ENCODE measurements around the gene NUP133.
"Not testable (repeated sequence)": the region's sequence is repeated elsewhere in the genome, so short reads cannot be mapped to it uniquely, and the experiment has no call there.

Gene NUP133

DNA sequence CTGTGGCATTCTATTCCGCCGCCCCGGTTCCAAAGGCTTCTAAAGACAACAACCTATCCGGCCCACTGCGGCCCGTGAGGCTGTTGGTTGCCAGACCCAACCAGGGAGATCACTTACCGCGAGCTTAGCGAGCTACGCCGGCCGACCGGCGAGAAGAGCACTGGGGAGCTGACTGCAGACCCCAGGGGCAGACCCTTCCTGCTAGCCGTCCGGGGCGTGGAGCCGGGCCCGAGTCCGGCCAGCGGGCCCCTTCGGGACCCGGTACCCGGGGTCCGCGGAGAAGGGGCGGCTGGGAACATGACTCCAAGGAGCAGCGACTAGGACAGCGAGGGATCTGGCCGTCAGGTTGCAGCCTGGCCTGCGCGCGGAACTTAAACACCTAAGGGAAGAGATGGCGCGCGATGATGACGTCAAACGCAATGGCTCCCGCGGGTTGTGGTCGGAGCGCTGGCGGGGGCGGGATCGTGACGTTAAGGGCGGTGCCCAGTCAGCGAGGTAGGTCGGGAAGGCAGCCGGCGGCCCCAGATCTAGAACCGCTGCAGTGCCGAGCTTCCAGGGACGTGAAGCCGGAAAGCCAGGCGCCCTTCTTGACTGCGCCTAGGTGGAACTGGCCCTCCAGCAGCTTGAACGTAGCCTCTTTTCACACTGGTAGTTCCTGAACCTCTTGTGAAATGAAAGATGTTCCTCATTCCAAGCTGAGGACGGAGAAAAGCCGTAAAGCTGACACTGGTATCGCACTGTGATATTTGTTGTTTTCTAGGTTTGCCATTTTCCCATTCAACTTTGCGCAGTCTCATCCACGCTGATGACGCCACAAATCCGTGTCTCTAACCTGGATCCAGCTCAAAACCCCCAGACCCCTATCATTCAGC lies at the start of gene NUP133:
NUP133 (minus strand) TSS at position 391 of the 872 bp plus-strand sequence; CDS start at position 299, 92 bp downstream.
- DNase-seq (ENCODE audit: low read depth), result peak; percentile 96

DNA sequence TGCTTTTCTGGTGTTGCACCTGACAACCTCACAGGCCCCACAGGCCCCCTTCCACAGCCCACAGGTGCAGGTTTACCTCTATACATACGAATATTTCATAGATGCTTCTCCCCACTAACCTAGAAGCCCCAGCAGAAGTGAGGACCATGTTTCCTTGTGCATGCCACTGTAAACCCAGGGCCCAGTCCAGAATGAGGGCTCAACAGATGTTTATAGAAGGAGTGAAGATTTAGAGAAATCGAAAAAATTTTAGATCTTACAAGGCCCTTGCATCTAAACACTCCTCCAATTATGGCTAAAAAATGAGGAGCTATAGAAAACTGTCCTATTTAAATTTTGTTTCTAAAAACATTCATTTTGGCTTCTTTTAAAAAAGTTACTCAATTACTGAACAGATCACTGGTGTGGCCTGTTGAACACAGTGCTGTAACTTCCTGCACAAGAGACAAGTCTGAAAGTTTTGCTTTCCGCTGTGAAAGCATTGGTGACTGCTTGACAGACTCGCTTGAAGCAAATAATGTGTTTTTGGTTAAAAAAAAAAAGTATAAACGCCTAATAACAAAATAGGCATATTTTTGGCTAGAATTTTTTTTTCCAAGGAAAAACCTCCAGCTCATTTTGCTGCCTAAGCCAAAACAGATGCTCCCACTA lies 49.2 kb upstream of the NUP133 start:
- DNase-seq (ENCODE audit: low read depth), result no peak

DNA sequence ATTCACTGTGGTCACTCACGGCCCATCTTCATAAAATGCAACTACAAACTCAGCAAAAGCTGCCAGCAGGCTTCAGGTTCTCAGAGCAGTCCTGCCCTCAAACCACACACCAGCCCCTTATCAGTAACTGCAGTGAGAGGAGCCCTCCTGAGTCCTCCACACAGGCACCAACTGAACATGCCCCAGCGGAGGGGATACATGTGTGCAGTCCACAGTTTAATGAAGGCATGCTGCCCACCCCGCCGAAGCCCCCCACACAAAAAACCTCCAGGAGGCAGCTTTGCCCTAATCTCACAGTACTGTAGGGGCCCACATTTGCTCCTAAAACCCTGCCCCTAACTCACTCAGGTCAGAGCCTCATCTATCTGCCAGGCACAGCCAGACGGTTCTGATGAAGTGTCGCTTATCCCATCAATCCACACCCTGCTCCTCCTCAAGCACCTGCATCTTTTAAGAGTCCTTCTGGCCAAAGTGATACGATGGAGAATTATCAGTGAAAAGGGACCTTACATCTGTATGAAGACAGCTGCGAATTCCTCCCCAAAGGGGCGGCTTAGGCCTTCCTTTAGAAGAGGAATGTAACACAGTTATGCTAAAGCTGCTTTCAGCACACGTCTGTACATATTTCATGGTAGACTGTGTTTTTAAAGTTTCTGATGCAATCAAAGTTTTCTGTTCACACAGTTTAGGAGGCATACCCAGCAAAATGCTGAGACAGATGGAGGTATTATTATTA lies 46.9 kb upstream of the NUP133 start:
- no peak for DNase-seq (ENCODE audit: low read depth)

DNA sequence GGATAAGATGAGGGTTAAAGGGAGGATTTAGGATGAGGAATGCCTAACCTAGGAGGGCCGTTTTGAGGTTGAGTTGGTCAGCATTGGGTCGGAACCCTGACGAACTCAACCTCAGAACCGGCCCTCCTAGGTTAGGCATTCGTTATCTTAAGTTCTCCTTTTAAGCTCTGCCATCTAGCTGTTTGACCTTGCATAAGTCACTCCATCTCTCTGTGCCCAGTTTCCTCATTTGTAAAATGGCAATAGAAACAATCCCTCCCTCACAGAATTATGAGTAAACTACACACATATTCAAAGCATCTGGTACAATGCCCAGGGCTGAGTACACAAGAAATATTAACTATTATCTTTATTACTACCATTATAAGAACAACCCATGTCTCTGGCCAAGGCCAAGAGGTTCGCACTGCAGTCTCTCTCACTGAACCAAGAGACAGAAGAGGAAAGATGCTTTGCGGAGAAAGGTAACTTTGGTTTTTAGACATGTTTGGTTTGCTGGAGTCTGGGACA lies 45.5 kb upstream of the NUP133 start:
- DNase-seq (ENCODE audit: low read depth), result no peak

DNA sequence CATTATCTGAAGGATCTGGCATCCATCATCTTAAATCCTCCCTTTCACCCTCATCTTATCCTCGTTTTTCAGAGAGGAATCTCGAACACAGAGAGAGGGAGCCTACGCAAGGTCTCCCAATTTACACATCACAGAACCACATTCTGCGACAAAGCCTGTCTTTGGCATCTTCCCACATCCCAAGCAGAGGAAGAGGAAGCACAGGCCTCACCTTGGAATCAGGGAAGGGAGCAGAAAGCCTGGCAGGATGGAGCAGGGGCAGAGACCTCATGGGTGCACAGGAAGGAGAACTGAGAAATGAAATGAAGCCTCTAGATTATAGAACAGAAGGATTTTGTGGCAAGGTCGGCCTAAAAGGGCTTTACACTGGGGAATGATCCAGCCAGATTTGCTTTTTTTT lies 44.6 kb upstream of the NUP133 start:
- no peak for DNase-seq (ENCODE audit: low read depth)

DNA sequence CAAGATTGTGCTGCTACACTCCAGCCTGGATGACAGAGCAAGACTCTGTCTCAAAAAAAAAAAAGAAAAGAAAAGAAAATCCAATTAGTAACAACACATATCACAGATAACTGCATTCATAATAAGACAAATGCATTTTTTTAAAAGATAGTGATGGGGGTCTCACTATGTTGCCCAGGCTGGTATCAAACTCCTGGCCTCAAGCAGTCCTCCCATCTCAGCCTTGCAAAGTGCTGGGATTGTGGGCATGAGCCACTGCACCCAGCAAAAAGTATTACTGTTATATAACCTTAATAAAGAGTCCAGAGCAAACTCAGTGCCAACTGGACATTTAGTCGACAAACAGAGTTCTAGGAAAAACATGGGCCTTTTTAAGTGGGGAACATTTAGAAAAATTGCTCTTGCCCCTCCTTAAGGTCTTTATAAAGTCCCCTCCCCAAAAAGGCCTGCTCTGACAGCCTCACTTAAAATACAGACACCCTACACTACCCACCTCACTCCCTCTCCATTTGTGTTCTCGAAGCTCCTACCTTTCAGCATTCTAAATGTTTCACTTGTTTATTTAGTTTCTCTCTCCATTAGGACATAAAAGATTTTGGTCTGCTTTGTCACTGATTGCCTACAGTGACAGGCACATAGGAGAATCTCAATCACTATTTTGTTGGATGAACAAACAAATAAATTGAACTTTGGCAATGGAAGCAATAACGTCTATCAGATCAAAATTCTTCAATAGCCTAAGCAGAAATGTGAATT lies 42.8 kb upstream of the NUP133 start:
- DNase-seq (ENCODE audit: low read depth), result no peak

DNA sequence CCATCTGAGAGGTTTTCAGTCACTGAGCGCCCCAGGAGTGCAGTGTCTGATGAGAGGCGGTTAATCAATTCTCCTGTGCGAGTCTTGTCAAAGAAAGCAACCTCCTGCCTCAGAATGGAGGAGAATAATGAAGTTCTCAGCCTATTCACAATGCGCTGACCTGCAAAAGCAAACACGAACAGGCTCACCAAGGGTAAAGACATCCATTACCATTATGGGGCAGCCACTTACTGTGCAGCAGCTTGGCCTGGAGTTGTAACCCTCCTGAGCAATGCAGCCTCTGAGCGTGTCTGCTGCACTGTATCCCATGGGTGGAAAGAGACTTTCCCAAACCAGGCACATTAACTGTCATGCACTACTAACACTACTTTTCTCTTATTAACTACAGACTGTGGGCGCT lies 39.4 kb upstream of the NUP133 start:
- no peak for DNase-seq (ENCODE audit: low read depth)

DNA sequence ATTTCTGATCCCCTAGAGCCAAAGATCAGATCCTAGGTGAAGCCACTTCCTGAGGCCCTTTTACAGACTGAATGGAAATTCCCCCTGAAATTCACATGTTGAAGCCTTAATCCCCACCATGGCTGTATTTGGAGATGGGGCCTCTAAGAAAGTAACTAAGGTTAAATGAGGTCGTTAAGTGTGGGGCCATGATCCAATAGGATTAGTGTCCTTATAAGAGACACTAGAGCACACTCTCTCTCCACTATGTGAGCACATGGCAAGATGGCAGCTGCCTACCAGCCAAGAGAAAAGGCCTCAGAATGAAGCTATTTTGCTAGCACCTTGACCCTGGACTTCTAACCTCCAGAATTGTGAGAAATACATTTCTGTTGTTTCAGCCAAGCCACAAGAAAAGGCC lies 36.4 kb upstream of the NUP133 start:
- DNase-seq (ENCODE audit: low read depth), result no peak

DNA sequence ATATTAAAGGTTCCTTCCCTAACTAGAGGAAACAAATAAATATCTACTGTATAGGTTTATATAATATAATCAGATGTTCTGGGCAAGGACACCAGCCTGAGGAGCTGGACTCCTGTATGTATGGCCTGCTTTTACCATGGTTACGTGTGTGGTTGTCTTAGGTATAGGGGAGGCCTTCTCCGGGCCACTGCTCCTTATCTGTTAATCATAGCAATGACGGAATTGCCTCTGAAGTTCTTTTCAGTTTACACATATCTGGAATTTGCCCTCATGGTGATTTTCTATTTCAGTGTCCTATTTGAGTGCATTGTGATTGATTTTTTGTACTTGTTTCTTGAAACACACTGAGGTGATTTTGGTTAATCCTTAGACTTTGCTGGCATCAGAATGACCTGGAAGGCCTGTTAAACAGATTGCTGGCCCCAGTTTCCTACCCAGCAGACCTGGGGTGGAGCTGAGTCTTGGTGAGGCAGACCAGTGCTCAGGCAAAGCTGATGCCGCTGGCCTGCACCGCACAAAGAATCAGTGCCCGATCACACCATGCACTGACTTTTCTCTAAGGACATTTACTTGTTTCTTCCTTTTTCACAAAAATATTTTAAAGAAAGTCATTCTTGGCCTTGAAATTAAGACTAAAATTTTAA lies 31.8 kb upstream of the NUP133 start:
- DNase-seq (ENCODE audit: low read depth), result no peak

DNA sequence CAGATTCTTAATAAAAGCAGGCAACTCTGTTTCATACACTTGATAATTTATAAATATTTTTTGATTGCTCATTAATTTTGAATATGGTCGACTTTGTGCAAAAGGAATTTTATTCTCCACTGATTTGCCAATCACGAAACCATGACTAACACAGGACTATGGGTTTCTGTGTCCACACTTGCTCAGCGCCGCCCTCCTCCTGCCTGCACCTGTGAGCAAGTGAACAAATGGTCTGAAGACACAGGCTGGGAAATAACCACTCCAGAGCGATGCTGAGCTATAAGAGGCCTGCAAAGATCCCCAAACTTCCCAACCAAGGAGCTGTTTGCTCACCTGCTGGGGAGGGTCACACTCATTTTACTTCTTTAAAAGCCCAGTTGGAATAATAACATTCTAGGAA lies 30.8 kb upstream of the NUP133 start:
- DNase-seq (ENCODE audit: low read depth), result no peak

DNA sequence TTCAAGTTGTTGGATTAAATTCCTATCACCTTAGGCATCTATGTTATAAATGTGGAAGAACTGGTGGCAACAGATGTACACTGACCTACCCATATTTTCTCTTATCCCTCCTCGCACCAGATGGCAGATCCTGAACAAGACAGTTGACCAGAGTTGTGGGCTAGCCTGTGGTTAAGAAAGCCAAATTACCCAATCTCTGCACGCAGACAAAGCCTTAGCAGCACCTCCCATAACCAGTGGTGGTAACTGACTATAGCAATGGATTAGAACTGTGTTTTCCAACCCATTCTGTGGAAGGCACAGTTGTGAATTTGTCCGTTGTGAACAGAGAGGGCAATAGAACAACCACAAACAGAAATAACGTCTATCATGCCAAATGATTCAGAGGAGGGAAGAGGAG lies 29.8 kb upstream of the NUP133 start:
- no peak for DNase-seq (ENCODE audit: low read depth)

DNA sequence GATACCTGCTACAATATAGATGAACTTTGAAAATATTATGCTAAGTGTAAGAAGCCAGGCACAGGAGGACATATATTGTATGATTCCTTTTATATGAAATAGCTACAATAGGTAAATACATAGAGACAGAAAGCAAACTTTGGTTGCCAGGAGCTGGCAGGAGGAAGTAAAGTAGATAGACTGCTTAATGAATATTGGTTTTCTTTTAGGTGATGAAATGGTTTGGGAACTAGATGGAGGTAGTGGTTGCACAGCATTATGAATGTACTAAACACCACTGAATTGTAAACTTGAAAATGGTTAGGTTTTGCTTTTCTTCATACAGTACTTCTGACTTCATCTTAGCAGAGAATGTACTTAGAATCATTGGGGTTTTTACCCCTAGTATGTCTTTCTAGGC lies 28.8 kb upstream of the NUP133 start:
- DNase-seq (ENCODE audit: low read depth), result no peak

DNA sequence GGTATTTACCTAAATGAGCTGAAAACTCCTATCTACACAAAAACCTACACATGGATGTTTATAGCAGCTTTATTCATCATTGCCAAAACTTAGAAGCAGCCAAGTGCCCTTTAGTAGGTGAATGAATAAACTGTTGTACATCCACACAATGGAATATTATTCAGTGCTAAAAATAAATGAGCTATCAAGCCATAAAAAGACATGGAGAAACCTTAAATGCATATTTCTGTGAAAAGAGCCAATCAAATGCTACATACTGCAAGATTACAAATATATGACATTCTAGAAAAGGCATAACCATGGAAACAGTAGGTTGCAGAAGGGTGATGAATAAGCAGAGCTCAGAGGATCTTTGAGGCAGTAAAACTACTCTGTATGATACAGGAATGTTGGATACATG lies 27.1 kb upstream of the NUP133 start:
- DNase-seq (ENCODE audit: low read depth), result no peak

DNA sequence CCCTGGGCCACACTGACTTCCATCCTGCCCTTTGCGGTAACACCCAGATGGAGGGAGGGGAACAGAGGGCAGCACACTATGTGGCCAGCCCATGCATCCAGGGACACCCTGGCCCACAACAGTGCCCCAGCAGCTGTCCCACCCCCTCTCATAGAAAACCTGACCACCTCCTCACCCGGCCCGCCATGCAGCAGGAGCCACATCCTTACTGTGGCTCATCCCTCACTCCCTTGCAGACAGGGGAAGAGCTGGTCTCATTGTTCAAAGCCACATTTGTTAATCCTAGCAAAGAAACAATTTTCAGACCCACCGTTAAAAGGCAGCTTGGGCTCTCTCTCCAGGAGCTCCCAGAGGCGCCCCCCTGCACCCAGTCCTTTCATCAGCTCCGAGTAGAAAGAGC lies 23.2 kb upstream of the NUP133 start:
- DNase-seq (ENCODE audit: low read depth), result no peak

DNA sequence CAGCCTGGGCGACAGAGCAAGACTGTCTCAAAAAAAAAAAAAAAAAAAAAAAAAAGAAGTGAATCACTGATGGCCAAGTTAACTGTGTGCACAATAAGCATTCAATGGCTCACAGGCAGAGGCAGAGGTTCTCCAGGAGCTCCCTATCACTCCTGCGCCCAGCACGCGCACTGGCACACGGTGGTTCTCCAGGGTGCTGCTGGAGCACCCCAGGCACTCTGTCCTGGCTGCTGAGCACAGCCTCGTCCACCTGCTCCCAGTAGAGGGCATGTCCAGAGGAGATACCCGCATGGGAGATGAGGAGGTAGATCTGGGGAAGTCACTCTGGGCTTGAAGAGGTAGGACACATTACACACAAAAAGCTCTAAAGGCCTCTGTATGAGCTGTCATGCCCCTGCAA lies 21.5 kb upstream of the NUP133 start:
- DNase-seq (ENCODE audit: low read depth), result no peak

DNA sequence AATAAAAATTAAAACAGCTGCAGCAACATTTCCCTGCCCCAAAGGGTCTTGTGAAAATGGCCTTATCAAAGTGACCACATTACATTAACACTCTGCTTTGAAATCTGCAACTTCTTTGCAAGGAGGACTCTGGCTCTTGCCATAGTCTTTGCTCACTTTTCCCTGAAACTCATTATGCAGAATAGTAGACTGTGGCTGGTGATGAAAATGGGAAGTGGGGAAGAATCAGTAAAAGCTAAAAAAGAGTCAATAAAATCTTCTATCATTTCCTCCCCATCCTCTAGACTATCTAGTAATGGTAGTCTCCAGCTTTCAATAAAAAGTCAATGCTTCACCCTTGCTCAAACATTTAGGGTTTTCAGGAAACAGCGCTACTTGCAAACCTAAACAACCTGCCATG lies 18.6 kb upstream of the NUP133 start:
- DNase-seq (ENCODE audit: low read depth), result no peak

DNA sequence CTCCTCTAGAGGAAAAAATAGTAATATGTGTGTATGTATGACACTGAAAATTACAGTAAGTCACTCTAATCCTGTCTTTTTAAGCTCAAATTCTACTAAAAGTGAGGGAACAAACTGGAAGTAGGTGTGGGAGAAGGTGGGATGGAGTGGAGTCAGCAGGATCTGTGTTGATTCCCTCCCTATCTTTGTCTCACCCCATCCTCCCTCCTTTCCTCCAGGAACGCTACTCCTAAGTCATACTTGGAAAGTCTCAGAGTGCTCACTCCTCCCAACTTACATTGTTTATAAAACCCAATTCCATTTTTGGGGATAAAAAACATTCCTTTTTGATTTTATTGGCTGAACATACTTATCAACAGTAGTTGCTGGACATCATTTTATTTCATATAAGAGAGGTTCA lies 14.9 kb upstream of the NUP133 start:
- no peak for DNase-seq (ENCODE audit: low read depth)

DNA sequence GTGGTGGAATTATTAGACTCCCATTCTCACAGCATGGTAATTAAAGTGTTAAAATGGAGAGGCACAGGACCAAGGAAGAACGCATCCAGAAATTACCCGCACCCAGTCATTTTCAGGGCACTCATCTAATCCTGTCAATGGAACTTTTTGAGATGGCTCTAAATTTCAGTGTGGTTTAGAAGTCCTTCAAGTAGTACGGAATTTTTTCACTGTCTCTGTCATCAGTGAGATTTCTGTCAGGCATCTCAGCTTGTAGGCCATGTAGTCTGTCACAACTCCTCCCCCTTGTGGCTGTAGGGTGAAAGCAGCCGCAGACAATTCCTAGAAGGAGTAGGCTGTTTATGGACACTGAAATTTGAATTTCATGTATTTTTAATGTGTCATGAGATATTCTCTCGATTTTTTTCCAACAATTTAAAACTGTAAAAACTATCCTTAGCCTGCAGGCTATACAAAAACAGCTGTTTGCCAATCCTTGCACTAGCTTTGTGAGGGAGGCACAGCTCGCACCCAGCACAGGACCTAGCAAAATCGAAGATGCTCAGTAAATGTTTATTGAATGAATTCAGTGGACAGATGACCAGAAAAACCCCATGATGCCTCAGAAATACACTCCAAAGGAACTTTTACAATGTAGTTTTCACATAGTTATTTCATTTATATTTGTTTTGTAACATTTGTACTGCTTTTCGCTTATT lies 6.6 kb upstream of the NUP133 start:
- DNase-seq (ENCODE audit: low read depth), result peak; percentile 47

DNA sequence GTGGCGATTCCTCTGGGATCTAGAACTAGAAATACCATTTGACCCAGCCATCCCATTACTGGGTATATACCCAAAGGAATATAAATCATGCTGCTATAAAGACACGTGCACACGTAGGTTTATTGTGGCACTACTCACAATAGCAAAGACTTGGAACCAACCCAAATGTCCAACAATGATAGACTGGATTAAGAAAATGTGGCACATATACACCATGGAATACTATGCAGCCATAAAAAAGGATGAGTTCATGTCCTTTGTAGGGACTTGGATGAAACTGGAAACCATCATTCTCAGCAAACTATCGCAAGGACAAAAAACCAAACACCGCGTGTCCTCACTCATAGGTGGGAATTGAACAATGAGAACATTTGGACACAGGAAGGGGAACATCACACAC lies 3.5 kb upstream of the NUP133 start:
- not testable (repeated sequence) for DNase-seq (ENCODE audit: low read depth)

DNA sequence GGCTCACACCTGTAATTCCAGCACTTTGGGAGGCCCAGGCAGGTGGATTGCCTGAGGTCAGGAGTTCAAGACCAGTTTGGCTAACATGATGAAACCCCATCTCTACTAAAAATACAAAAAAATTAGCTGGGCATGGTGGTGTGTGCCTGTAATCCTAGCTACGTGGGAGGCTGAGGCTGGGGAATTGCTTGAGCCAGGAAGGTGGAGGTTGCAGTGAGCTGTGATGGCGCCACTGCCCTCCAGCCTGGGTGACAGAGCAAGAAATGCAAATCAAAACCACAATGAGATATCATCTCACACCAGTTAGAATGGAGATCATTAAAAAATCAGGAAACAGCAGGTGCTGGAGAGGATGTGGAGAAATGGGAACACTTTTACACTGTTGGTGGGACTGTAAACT lies 3.1 kb upstream of the NUP133 start:
- DNase-seq (ENCODE audit: low read depth), result not testable (repeated sequence)

DNA sequence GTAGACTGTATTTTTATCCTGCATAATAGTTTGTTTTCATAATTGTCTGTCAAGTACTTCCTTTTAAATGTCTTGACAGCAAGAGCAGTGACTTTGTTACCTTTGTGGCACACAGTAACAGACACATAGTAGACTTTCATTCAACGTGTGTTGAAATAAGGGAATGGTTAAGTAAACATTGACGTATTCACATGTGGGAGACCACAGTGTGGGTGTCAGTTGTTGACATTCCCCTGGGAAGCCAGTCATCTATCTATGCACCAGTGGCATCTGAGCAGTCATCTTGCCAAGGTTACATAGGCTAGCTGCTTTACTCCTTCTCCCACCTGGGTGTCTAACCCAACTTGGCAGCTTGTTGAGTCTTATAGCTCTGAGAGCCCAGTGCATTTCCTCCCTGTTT lies 1.4 kb upstream of the NUP133 start:
- no peak for DNase-seq (ENCODE audit: low read depth)
